ENCODE measurements around the gene SLIT3.

SLIT3 gene

DNA sequence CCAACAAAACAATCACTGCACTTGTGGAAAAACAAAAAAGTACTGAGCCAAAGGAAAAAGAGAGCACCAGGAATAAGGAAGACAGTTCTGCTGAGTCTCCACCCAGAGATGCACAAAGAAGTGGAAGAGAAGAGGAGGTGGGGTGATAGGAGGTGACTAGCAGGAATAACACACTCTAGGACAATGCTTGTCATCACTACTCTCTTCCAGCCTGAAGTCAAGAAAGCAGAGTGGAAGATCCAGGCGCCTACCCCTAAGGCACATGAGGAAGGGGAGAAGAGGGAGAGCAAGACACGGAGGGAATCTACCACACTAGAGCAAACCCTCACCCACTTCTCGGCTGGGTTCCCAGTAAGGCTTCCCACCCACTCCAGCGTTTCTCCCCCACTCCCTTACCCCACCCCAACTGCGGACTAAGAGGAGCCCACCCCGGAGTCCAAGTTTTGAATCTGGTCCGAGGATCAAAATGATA is 1.7 kb downstream of the SLIT3 start:
- peak; percentile 36 for DNase-seq (ENCODE audit: low spot score)

DNA sequence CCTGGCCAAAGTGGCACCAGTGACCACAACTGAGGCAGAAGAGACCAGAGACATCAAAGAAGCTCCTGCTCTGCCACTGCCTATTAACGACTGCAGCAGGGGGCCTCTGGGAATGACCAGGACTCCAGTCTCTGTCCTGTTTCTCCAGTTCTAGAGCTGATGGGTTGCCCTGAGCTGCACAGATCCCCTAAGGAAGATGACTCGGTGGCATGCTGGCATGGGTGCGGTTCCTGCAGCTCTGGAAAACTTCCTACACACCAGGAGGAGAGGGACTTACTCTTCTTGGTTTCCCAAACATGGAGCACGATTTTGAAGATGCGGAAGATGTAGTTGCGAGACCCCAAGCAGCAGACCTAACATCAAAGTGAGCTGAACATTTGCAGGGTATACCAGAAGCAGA is 2.7 kb downstream of the SLIT3 start:
- no peak for DNase-seq (ENCODE audit: low spot score)

DNA sequence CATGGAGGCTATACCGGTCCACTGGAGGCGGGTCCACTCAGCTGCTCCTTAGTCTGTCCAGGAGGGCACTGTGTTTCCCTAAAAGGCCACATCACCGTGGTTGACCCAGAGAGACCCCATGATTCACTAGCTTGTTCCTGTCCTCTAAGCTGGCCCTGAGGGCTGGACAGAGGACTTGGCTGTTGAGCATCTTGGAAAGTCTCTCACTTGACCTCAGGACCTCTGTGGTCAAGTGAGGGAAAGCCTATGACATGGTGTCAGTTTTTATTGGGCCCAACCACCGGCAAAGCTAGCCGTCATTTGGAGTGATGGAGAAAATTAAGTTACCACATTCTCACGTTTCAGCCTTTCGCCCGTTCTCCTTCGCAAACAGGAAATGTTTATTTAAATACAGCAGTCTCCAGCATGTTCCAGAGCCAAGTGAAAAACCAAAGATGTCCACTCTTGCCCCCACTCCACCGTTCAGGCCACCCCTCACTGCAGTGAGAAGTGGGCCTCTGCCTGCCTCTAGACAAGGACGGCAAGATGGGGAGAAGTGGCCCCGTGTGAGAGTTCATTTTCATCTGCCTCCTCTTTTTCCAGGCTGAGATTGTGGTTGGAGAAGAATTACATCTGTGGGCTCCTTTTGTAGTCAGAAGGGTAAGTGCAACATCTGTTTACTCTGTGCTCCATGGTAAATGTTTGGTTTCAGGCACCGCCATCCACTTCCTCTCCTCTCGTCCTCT is 4.4 kb downstream of the SLIT3 start:
- DNase-seq (ENCODE audit: low spot score): peak; percentile 80

DNA sequence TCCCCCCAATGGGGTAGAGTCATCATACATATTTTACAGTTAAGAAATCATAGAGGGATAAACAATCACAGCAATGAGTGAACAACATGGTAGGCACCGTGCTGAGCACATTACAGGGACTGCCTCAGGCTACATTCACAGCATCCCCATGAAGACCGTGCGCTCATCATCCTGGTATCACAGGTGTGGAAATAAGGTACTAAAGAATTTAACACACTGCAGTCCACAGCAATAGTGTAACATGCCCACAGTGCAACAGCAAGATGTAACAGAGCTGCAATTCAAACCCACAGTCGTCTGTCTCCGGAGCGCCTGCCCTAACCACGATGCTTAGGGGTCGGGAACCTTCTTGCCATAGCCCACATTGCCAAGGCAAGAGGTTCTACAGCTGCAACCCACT is 5.6 kb downstream of the SLIT3 start:
- no peak for DNase-seq (ENCODE audit: low spot score)

DNA sequence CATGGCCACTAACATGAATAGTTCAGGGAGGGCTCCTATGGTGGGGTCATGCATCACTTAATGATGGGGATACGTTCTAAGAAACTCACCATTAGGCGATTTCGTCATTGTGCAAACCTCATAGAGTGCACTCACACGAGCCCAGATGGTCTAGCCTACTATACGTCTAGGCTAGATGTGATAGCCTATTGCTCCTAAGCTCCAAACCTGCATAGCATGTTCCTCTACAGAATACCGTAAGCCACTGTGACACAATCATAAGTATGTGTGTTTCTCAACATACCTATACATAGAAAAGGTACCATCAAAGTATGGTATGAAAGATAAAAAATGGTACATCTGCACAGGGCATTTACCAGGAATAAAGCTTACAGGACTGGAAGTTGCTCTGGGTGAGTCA is 6.3 kb downstream of the SLIT3 start:
- no peak for DNase-seq (ENCODE audit: low spot score)

DNA sequence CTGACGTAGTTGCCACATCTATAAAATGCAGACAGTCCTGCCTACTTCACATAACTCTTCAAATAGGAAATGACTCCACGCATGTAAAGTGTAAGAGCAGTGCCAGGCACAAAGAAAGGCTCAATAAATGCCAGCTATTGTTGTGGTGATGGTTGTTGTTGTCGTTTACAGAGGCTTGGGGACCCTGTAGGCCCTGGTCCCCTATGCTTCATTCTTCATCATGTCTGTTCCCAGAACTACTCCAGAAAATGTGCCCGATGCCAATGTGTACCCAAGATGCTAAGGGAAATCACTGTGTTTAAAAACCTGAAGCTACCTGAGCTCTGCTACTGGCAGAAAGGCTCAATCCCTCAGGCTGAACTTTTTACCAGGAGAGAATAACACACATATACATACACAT is 9.1 kb downstream of the SLIT3 start:
- DNase-seq (ENCODE audit: low spot score): no peak

DNA sequence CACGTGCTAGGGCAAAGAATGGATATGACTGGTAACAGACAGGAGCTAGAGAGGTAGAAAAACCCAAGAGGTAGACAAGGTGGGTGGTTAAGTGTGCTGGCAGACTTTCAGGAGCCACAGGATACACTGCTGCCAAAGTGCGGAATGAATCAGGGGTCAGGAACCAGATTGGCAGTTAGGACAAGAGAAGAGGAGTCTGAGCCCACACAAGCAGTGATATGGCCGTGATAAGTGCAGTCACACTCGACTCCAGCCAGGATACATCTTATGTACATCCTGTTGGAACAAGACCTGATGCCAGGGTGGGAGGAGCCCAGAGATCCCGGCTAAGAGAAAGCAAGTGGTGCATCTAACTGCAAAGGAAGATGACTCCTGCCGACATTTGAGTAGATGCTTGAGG is 10.0 kb downstream of the SLIT3 start:
- DNase-seq (ENCODE audit: low spot score): no peak

DNA sequence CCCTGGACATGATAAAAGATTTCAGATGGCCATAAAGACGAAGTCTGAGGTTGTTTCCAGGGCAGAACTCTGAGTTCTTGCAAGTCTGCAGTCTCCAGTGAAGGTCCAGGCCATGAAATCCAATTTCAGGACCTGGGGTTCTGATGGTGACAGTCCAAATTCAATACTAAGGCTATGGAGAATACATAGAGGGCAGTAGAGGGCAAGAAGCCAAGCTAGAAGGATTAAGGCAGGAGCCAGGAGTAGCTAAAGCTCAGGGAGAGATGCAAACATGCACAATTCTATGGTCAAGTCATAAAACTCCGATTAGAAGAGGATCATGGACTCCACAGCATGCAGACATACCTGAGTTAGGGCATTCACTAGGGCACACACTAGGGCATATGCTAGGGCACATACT is 11.4 kb downstream of the SLIT3 start:
- no peak for DNase-seq (ENCODE audit: low spot score)

DNA sequence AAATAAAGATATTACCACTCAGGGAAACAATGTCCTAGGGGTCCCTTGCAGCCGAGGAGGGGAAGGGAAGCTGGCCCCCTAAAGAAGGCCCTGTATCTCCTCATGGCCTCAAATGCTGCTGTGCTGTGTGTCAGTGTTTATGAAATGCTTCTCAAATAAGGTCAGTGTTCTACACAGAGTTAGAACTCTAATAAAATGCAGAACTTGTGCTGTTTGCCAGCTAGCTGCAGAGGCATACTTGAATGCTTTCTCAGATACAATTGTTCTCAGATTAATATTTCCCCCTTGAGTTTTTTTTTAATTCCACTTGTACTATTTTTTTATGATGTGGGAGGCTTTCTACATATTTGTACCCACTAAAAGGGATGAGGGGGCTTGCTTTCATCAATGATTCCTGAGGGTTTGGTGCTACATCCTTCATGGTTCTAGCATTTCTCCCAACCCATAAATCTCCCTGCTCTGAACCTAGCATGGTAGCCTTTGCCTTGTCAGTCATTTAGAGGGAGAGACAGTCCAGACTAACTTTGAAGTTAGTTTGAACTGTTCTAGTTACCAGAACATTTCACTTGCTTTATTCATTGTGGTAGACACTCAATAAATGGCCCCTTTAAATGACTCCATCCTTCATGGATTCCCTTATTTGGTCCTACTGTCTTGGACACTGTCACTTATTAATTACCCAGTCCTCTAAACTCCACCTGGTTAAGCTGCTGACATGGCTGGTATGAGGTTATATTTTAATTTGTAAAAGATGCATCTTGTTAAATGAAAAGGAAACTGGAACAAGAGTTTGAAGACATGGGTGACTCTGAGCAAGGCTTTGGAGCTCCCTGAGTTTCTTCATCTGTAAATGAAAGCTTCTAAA is 12.6 kb downstream of the SLIT3 start:
- no peak for DNase-seq (ENCODE audit: low spot score)

DNA sequence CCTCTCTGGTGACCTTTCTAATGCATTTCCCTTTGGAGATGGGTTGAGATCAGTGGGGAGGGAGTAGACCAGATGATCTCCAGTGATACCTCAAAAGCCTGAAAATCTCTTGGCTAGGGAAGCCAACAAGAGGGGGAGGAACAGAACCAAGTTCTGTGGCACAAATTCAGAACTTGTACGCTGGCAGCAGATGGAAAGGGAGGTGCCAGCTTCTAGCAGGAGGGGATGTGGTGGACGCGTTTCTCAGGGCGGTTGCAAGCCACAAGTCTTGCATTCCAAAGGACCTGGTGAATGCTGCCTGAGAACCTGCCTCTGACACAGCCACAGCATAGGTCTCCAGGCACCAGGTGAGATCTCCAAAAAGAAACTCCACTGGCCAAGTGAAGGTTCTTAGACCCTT is 13.4 kb downstream of the SLIT3 start:
- DNase-seq (ENCODE audit: low spot score): no peak

DNA sequence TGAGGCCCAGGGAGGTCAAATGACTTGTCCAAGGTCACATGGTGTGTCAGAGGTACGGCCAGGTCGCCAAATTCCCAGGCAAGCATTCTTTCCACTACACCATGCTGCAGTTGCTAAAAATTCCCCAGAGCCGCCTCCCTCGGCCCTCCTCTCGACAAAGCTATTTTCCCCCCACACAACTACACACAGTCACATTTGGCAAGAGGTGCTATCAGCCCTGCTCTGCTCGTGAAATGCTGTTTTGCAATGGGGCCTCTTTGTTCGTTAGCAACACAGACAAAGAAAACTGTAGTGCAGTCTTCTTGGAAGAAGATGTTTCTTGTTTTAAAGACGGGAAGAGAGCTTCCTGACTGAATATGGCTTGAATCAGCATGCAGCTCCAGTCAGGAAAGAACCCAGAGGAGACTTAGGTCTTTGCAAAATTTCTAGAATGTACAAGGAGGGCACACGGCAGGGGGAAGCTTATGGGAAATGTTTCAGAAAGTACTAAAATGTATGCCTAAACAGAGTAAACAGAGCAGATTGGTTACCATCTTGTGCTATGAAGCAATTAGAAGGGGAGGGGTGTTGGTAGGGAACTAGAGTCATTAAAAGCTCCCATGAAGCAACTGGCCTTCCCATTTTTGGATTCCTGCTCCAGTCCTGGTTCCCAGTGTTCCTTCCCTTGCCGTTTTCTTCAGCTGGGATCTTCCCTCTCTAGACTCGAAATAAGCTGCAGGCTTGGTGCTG is 14.2 kb downstream of the SLIT3 start:
- no peak for DNase-seq (ENCODE audit: low spot score)

DNA sequence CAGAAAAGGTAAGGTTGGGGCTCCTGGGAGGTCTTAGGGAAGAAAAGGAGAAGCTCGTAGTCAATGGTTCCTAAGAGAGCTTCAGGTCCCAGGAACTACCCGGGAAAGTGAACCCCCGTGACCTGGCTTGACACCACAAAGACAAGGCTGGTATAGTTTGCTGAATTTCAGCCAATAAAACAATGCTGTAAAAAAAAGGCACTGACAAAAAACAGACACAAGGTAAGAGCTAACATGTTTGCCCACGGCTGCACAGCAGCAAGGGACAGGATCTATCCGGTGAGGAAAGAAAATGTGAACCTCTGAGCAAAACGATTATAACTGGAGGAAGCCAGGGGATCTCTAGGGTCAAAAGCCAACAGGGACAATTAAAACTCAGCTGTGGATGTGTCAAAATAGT is 17.1 kb downstream of the SLIT3 start:
- DNase-seq (ENCODE audit: low spot score): no peak

DNA sequence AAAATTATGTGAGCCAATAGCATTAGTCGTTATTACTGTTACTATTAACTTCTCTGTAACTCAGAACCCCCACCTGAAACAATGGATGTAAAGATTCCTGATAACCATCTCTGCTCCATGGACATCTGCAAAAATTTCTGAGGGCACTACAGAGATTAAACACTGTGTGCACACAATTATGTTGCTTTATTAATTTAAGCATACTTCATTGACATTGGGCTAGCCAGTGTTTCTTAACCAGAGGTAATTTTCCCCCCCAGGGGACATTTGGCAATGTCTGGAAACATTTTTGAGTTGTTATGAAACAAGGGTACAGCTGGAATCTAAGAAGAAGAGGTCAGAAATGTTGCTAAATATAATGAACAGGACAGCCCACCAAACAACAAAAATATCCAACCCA is 19.3 kb downstream of the SLIT3 start:
- no peak for DNase-seq (ENCODE audit: low spot score)

DNA sequence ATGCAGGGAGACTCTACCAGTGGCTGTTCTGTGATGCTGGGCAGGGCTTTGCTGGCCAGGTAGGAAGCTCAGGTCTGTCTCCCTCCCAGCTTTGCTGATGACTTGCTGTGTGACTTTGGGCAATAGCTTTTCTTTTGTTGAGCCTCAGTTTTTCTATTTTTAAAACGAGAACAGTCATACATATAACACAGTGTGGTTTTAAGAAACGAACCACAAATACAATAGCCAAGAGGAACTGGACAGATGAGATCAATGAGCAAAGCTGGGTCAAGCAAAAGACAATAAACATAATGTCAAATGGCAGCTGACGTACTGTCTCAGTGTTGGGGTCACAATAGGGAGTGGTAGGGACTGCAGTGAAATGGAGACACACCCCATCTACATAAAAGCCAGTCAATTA is 20.2 kb downstream of the SLIT3 start:
- DNase-seq (ENCODE audit: low spot score): no peak

DNA sequence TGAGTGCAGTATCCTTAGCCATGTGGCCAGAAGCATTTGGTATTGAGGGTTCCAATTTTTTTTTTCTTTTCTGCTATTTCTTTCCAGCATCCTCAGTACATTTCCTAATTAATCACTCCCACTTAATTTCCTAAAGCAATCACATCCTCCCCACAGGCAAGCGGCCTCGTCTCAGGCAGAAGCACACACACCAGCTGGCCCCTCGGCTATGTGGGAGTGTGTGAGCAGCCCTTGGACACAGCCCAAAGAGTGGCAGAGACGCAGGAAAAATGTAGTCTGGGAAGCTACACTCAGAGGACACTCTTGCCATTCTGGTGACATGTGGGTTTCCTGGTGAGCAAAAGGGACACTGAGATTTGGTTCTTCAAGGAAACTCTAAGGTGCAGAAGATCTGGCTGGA is 20.7 kb downstream of the SLIT3 start:
- peak; percentile 13 for DNase-seq (ENCODE audit: low spot score)

DNA sequence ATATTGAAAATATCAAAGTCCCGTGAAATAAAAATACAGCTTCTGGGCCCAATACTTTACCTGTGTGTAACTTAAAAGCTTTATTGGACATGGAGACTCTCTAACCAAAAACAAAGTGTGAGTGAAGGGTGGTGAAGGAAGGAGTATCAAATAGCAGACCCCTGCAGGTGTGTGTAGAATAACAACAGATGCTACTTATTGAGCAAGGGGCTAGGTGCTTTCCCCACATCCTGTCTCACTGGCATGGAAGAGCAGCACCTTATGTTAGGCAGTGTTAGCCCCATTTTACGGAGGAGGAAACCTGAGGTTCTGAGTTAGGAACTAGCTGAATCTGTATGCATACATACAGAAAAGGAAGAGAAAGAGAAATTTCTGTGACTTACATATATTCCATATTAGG is 21.8 kb downstream of the SLIT3 start:
- no peak for DNase-seq (ENCODE audit: low spot score)

DNA sequence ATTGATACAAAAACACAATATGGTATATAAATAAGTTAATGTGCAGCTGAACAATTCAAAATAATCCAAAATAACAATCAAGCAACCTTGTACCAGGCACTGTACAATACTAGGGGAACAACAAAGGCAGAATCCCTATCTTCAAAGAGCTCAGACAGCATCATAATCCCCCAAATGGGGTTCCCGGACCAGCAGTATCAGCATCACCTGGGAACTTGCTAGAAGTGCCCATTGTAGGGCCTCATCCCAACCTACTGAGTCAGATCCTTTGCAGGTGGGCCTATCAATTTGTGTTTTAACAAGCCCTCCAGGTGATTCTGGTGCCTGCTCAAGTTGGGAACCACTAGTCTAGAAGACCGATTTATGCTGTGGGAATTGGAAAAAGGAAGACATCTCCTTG is 27.1 kb downstream of the SLIT3 start:
- DNase-seq (ENCODE audit: low spot score): no peak

DNA sequence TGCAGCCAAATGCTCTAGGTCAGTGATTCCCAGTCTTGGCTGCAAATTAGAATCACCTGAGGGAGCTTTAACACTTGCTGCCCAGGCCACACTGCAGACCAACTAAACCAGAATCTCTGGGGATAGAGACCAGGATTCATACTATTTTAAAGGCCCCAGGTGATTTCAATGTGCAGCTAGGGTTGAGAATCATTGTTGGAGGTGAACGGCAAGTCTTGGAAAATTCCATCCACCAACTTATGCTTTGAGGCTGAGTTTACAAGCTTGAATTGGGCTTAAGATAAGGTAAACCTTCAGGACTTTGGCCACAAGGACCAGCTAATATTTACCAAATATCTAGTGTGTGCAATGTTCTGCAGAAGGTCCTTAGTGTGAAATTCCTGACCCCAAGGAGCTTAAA is 27.5 kb downstream of the SLIT3 start:
- DNase-seq (ENCODE audit: low spot score): no peak

DNA sequence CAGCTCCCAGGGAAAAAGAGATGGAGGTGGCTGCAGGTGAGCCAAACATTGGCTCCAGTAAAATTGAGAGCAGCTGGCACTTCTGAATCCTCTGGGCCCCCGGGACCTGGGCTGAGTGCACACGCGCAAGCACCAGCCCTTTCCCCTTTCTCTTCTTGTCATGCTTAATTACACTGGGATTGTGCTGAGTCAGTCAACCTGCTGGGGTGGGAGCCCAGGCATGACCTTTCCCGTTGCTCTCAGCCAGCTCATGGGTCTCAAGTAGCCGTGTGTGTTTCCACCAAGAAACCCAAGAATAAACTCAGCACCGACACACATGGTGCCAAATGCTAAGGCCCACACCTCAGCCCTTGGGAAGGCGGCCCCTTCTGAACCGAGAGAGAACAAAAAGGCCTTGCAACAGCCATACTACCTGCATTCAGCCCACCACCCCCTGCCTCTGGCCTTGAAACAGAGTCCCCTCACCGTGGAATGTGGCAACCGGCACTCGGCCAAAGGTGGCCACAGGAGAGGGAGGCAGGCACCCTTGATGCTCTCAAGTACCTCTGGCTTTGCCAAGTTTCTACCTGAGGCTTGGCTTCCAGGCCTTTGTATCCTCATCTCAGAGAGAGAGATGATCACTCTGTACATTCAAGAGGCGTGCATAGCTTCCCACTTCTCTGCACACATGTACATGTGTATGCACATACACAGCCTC is 28.1 kb downstream of the SLIT3 start:
- no peak for DNase-seq (ENCODE audit: low spot score)

DNA sequence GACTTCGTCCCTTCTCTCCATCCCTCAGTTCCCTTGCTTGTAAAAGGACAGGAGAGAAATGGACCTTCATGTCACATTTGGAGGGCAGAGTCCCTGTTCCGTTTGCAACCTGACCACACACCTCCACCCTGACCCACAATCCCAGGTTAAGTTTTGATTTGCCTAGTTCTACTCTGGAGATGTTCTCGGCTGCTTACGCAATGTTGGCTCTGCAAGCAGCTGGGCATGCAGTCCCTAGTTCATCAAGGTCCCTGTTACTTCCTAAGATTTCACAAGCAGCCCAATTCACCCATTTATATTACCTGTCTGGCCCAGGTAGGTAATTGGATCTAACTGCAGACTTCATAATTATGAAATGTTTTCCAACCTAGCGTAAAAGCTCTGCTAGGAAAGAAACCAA is 28.8 kb downstream of the SLIT3 start:
- no peak for DNase-seq (ENCODE audit: low spot score)

DNA sequence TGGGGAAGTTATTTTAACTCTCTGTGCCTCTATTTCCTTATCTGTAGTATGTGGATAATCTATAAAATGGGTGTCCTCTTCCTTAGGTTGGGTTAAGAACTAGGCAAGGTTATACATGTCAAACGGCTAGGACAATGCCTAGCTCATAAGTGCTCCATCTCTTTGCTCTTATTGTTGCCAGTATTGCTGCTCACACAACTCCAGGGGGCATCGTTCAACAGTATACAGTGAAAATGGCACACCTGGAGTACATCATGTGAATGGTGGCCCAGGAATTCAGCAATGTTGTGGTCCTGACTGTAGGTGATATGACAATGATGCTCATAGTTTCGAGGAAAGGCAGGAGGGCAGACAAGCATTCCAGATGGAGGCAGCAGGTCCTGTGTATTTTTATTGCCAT is 30.1 kb downstream of the SLIT3 start:
- no peak for DNase-seq (ENCODE audit: low spot score)

DNA sequence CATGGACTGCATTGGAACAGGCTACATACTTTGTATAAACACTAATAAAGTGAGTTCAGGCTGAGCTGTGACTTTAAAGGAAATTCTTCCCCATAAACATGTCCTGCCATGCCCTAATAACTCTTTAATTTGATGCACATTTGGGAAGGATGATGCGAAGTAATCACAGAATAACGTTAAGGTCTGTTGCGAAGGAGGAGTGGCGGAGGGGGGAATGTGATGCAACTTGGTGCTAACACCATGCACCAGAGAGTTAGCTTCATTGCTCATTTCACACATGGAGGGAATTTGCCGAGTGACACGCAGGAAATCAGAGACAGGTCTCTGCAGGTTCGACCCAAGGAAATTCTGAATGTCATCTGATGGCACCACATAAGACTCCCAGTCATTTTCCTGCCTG is 32.9 kb downstream of the SLIT3 start:
- peak; percentile 69 for DNase-seq (ENCODE audit: low spot score)
